Ishikawa (cell line): Measurements from ENCODE around the gene BTRC.

Experiments used
- CEBPB ChIP-seq: IDR thresholded peaks from 2 replicates; pipeline ENCODE4 v1.6.1; 2012
- EGR1 ChIP-seq: IDR thresholded peaks from 2 replicates; pipeline ENCODE4 v1.6.1; 2012
- EP300 ChIP-seq: IDR thresholded peaks from 2 replicates; pipeline ENCODE4 v1.6.1; 2012; ENCODE audit warnings: borderline replicate concordance
- MAX ChIP-seq: IDR thresholded peaks from 2 replicates; pipeline ENCODE4 v1.6.1; 2012
- RAD21 ChIP-seq: IDR thresholded peaks from 2 replicates; pipeline ENCODE4 v1.6.1; 2012; ENCODE audit warnings: low read depth
- TAF1 ChIP-seq: IDR thresholded peaks from 2 replicates; pipeline ENCODE4 v1.6.1; 2012; ENCODE audit warnings: low read depth, mild to moderate bottlenecking
- TCF12 ChIP-seq: IDR thresholded peaks from 2 replicates; pipeline ENCODE4 v1.6.1; 2012; ENCODE audit warnings: low read depth
- TEAD4 ChIP-seq: IDR thresholded peaks from 2 replicates; pipeline ENCODE4 v1.6.1; 2012
- USF1 ChIP-seq: IDR thresholded peaks from 2 replicates; pipeline ENCODE4 v1.6.1; 2012

- TF ChIP-seq EP300 (no peak), CEBPB (no peak), USF1 (no peak), TAF1 (no peak), TEAD4 (no peak), TCF12 (no peak), MAX (no peak), RAD21 (no peak), EGR1 (no peak)
Measured at GRCh38 chr10:101529725-101530553, 176.0 kb downstream of the BTRC start.
